B cell (primary cell): ENCODE data around the gene ACTR6. TPM values are rescaled to one million over a fixed set of nuclear protein-coding genes. Genes with fewer than 3 reads are reported as not detected.

Experiments used
- polyA plus RNA-seq: library from polyadenylated mRNA; depleted of rRNA; stranded (reverse); fragments of >200 nt; gene quantifications from 2 replicates; pipeline ENCODE4 v1.2.3, GENCODE V29; 2012
- small RNA-seq: library from RNA; depleted of rRNA; stranded (forward); fragments of <200 nt; gene quantifications from one replicate; pipeline ENCODE3, GENCODE V24; 2012; ENCODE audit warnings: low replicate concordance, low read depth; ENCODE audit not compliant: insufficient read length
- total RNA-seq, 2 donors: library from RNA; stranded (reverse); fragments of 120-200 nt in 1 of 2; gene quantifications; 1 replicate in 1 of 2; 2 replicates in 1 of 2; pipeline versions ENCODE4 v1.2.3 to v1.2.4, GENCODE V29; 2013 to 2022

ACTR6 gene
- total and polyA plus RNA-seq, 2 donors (not counting 1 experiment from before 2014, with no cell fraction given), result 10.1 to 30.8 TPM

Small RNA genes lying within 50 kb of the gene (small RNA-seq; reads per million reads assigned to genes)
- not detected for gene MIR1827
- gene RF00019, result not detected
- gene RN7SL176P, result not detected

Other genes starting within 250 kb of the ACTR6 start
- gene ANKS1B, start 215.9 kb upstream of the ACTR6 start, total RNA-seq, result not detected in 2 replicates
- not detected in 2 replicates for gene ANKS1B, start 215.9 kb upstream of the ACTR6 start, polyA plus RNA-seq
- 27.4 and 30.2 TPM in 2 replicates for gene BLTP3B, start 57.9 kb upstream of the ACTR6 start, total RNA-seq
- 9.1 and 11.9 TPM in 2 replicates for gene BLTP3B, start 57.9 kb upstream of the ACTR6 start, polyA plus RNA-seq
- gene DEPDC4, start 66.3 kb downstream of the ACTR6 start, total RNA-seq, result 0.36 and 1.2 TPM in 2 replicates
- 1.8 and 3.1 TPM in 2 replicates for gene DEPDC4, start 66.3 kb downstream of the ACTR6 start, polyA plus RNA-seq
- 38.4 and 39.0 TPM in 2 replicates for gene SCYL2, start 66.4 kb downstream of the ACTR6 start, total RNA-seq
- gene SCYL2, start 66.4 kb downstream of the ACTR6 start, polyA plus RNA-seq, result 8.8 and 14.5 TPM in 2 replicates
- not detected in 2 replicates for gene SLC17A8, start 156.3 kb downstream of the ACTR6 start, total RNA-seq
- not detected in 2 replicates for gene SLC17A8, start 156.3 kb downstream of the ACTR6 start, polyA plus RNA-seq